ENCODE data around the gene TSPAN4.

Gene TSPAN4

DNA sequence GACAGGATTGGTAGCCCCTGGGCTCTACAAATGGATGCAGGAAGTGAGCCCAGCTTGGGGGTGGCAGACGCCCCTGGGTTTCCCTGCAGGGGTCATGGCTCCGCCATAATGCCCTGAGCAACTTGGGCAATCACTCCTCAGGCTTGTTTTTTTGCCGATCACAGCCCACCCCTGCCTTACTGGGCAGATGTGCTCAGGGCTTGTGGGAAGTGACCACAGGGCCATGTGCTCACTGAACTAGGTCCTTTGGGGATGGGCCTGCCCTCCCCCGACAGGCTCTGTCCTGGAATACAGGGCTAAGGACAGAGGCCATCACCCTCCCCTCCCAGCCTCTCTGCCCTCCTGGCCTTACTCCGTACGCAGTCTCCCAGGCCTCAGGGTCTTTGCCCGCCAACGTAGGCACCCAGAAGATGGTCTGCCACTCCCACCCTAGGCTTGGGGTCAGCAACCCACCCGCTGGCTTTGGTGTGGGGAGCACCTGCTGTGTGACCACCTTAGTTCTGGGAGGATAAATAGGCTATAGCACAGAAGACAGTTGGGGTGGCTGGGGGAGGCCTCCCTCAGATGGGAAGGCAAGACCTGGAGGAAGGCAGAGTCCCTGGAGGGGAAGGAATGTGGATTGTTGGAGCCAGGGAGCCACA, 29.1 kb upstream of the TSPAN4 start:
- ATAC-seq (replicated peaks) (no peak), DNase-seq (no peak)
- Mint-ChIP-seq H3K36me3 (peaks cover 34 to 49% of the 10 kb centered on the region in 2 donors), H3K9me3 (no peaks in the 10 kb centered on the region), H3K27me3 (no peaks in the 10 kb centered on the region), H3K4me3 (peak overlapping the region in 1 of 2 donors; percentile 3), H3K27ac (peak overlapping the region; percentile 81), H3K4me1 (peaks cover 31 to 40% of the 10 kb centered on the region in 2 donors)

DNA sequence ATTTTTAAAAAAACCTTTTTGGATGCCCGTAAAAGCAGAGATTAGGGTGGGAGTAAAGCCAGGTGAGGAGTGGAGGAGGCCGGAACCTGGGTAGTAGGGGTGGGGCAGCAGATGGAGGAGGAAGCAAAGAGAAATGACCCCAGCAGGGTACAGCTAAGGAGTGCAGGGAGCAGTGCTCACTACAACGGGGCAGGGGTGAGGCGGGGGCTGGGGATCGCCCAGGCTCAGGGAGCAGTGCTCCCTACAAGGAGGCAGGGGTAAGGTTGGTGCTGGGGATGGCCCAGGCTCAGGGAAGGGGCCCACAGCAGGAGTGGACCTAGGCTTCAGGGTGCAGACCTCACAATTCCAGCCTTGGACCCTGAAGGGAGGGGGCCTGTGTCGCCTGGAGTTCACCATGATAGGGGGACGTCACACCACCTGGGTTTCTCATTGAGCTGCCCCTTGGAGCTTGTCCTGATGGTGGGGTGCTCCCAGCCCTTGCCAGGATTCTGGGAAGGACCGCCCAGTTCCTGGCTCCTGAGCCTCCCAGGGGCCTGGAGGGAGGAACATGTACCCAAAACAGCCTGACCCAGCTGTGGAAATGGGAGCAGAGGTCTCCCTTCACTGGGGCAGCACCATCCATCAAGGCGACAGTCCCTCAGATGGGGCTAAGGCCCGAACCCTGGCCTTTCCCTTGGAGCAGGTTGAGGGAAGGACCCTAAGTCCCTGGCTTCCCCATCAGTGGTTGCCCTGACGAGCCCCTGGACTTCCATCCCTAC, 26.8 kb upstream of the TSPAN4 start:
- Mint-ChIP-seq H3K27ac (peak overlapping the region; percentile 73), H3K36me3 (peaks cover 27 to 38% of the 10 kb centered on the region in 2 donors), H3K27me3 (no peaks in the 10 kb centered on the region), H3K9me3 (no peaks in the 10 kb centered on the region), H3K4me3 (no peak overlapping the region), H3K4me1 (peaks cover 32 to 39% of the 10 kb centered on the region in 2 donors)
- DNase-seq (no peak), ATAC-seq (replicated peaks) (no peak)

DNA sequence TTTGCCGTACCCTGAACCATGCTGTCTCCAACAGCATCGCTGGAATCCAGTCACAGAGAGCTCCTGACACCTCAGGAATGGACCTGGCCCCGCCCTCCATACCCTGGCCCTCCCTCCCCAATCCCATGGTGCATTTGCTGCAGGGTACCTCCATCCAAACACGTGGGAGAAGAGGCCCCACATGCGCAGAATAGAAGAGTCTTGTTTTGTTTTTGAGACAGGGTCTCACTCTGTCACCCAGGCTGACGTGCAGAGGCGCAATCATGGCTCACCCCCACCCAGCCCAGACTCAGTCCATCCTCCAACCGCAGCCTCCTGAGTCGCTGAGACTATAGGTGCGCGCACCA, 26.2 kb upstream of the TSPAN4 start:
- no peak overlapping the region for H3K27ac Mint-ChIP-seq
- ATAC-seq (replicated peaks): no peak
- H3K27me3 Mint-ChIP-seq: no peaks in the 10 kb centered on the region
- no peak overlapping the region for H3K4me3 Mint-ChIP-seq
- no peaks in the 10 kb centered on the region for H3K9me3 Mint-ChIP-seq
- no peak for DNase-seq
- peaks cover 31 to 38% of the 10 kb centered on the region in 2 donors for H3K4me1 Mint-ChIP-seq
- H3K36me3 Mint-ChIP-seq: peaks cover 22 to 35% of the 10 kb centered on the region in 2 donors

DNA sequence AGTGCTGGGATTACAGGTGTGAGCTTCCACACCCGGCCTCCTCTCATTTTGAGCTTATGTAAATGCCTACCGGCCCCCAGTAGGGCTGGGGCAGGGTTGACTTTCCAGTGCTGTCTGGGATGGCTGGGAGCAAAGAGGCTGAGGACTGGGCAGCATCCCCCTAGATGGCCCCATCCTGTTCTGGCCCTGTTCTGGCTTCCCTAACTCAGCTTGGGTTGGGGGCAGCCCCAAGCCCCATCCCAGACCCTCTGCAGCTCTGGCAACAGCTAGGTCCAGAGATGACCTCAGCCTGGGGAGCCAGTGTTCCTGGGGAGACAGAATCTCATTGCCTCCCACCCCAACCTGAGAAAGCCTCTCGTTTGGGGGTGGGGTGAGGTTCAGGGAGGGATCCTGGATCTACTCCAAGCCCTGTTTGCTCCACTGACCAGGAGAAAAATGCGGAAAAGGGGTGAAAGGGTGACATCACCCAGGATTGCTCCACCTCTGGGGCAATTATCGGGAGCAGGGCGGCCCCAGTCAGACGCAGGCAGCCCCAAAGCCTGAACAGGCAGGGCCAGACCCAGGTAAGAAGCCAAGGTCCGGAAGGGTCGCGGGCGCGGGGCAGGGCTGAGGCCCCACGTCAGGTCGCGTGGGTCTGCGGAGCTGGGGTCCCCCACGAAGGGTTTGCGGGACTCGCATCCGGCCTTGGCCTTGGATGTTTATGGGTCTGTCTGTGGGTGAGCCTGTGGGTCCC, 24.1 kb upstream of the TSPAN4 start, which contains the start of gene PNPLA2:
Gene PNPLA2, plus strand, starts transcription at position 519 of the 733 bp plus-strand sequence. CDS start 805 bp downstream, outside the sequence.
- Mint-ChIP-seq H3K27ac (peak within 1 kb of the TSS; percentile 94), H3K4me1 (peaks cover 17 to 32% of the 10 kb centered on the region in 2 donors)
- ATAC-seq (replicated peaks): no peak

DNA sequence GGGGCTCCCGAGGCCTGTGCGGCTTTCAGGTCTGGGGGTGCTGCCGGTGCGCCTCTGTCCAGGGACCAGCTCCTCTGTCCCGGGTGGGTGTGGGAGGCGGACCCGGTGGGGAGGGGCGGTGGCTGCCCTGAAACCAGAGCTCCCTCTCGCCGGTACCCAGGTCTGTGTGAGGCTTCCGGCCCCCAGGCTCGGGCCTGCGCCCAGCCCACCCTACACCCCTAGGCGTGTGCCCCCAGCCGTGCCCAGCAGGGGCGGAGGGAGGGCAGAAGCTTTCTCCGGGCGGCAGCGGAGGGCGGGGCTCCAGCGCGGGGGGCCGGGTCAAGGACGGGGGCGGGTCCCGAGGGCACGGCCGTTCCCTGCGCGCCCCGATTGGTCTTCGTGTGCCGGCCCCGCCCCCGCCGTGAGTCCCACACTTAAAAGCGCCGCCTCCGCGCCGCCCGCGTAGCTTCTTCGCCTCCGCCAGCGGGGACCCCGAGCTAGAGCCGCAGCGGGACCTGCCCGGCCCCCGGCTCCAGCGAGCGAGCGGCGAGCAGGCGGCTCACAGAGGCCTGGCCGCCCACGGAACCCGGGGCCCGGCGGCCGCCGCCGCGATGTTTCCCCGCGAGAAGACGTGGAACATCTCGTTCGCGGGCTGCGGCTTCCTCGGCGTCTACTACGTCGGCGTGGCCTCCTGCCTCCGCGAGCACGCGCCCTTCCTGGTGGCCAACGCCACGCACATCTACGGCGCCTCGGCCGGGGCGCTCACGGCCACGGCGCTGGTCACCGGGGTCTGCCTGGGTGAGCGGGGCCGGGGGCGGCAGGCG, 23.3 kb upstream of the TSPAN4 start:
- Mint-ChIP-seq H3K4me3 (peak overlapping the region; percentile 85 to 87), H3K27me3 (no peaks in the 10 kb centered on the region), H3K27ac (peak overlapping the region; percentile 94), H3K4me1 (peaks cover 14 to 32% of the 10 kb centered on the region in 2 donors), H3K36me3 (peaks cover 11 to 13% of the 10 kb centered on the region in 2 donors), H3K9me3 (no peaks in the 10 kb centered on the region)
- ATAC-seq (replicated peaks) (peak; percentile 76 to 82), DNase-seq (peak; percentile 84)

More for the DNA sequence above, 24.1 kb upstream of the TSPAN4 start, which contains the start of gene PNPLA2:
- peak within 1 kb of the TSS; percentile 85 to 87 for H3K4me3 Mint-ChIP-seq
- peaks cover 16% of the 10 kb centered on the region in 2 donors for H3K36me3 Mint-ChIP-seq
- H3K27me3 Mint-ChIP-seq: no peaks in the 10 kb centered on the region
- DNase-seq: no peak
- H3K9me3 Mint-ChIP-seq: no peaks in the 10 kb centered on the region

DNA sequence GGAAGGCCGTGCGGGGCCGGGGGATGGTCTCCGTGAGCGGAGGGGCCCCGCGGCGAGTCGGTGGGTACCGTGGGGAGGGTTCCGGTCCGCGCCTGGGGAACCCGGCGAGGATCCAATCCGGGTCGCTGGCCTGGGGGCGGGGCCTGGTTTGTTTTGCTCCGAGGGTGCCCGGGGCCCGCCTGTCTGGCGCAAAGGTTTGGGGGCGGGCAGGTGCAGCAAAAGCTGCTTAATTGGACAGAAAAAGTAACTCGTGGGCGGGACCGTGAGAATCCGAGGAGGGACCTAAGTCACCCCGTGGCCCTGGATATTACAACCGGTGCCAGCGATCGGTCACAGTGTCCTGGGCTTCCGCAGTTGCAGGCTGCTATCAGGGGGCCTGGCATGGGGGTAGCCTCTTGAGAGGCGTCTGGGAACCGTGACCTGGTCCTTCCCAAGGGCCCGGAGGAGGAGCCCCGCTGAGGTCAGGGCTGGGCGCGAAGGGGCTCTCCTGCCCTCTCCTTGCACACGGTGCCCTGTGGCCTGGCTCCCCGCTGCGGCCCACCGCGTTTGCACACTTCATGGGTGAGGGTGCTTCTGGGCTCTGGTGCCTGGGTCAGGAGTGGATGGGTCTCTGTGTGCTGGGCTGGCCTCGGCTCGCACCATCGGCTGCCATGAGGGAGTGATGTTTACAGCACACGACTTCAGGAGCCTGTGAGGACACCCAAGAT, 22.6 kb upstream of the TSPAN4 start:
- ATAC-seq (replicated peaks) (peak; percentile 77 to 82), DNase-seq (peak; percentile 88)
- Mint-ChIP-seq H3K27ac (peak overlapping the region; percentile 94), H3K27me3 (no peaks in the 10 kb centered on the region), H3K4me1 (peaks cover 14 to 32% of the 10 kb centered on the region in 2 donors), H3K4me3 (peak overlapping the region; percentile 85 to 87), H3K9me3 (no peaks in the 10 kb centered on the region), H3K36me3 (peaks cover 16 to 18% of the 10 kb centered on the region in 2 donors)

DNA sequence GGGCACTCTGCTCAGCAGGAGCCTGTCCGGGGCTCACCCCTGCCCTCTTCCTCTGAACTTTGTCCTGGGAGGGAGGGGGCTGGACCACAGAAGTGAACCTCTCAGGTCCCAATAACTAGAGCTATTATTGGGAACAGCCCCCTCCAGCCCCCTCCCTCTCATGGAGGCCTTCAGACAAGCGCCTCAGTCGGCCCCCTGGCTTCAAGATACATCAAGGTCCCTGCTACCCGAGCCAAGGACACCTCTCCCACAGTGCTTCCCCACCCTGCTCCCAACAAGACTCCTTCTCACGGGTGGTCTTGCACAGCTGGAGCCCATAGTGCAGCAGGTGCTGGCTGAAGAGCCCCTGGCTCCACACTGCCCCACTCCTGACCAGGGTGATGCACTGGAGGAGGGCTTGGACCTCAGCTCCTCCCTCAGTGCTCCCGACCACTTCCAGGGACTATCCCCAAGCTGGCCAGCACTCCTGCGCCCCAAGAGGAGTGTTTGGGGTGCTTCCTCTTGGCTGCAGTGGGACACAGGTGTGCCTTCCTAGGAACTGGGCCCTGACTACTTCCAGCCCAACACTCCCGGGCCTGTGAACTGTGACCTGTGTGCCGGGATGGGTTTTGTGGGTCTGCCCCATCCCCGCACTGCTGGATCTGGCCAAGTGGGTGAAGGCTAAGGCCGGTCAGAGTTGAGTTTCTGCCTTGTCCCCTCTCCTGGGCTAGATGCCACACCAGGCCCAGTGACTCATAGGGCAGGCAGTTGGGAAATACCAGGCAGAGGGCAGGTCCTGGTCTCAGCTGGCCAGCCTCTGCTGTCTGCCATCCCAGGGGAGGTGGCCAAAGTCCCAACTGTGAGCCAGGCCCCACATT, 21.8 kb upstream of the TSPAN4 start:
- H3K27me3 Mint-ChIP-seq: no peaks in the 10 kb centered on the region
- no peaks in the 10 kb centered on the region for H3K9me3 Mint-ChIP-seq
- H3K36me3 Mint-ChIP-seq: peaks cover 19 to 24% of the 10 kb centered on the region in 2 donors
- peaks cover 14 to 32% of the 10 kb centered on the region in 2 donors for H3K4me1 Mint-ChIP-seq
- DNase-seq: no peak
- ATAC-seq (replicated peaks): no peak
- peak overlapping the region; percentile 85 to 87 for H3K4me3 Mint-ChIP-seq
- H3K27ac Mint-ChIP-seq: peak overlapping the region; percentile 65

DNA sequence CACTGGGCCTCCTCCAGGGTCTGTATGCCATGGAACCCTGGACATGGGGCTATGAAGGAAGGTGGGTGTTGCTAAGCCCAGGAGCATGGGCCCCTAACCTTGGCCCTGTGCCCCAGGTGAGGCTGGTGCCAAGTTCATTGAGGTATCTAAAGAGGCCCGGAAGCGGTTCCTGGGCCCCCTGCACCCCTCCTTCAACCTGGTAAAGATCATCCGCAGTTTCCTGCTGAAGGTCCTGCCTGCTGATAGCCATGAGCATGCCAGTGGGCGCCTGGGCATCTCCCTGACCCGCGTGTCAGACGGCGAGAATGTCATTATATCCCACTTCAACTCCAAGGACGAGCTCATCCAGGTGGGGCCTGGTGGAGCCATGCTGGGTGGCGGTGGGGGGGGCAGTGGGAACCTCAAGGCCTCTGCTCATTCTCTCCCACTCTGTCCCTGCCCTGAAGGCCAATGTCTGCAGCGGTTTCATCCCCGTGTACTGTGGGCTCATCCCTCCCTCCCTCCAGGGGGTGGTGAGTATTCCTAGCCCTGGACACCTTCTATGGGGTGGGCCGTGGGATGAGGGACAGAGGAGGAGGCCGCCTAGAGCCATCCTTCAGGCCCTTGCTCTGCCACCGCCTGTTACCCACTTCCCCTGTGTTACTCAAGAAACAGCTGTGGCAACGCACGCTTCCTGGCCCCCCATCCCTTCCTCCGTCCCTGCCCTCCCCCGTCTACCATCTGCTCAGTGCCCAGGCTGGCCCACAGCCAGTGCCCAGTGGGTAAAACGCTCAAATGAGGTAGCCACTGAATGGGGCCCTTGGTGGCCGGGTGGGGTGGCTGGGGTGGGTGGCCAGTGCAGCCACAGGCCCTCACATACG, 20.9 kb upstream of the TSPAN4 start:
- H3K9me3 Mint-ChIP-seq: no peaks in the 10 kb centered on the region
- H3K36me3 Mint-ChIP-seq: peaks cover 16 to 22% of the 10 kb centered on the region in 2 donors
- no peak for DNase-seq
- H3K4me3 Mint-ChIP-seq: no peak overlapping the region
- no peak overlapping the region for H3K27ac Mint-ChIP-seq
- no peak for ATAC-seq (replicated peaks)
- H3K27me3 Mint-ChIP-seq: no peaks in the 10 kb centered on the region
- H3K4me1 Mint-ChIP-seq: peaks cover 12 to 32% of the 10 kb centered on the region in 2 donors

DNA sequence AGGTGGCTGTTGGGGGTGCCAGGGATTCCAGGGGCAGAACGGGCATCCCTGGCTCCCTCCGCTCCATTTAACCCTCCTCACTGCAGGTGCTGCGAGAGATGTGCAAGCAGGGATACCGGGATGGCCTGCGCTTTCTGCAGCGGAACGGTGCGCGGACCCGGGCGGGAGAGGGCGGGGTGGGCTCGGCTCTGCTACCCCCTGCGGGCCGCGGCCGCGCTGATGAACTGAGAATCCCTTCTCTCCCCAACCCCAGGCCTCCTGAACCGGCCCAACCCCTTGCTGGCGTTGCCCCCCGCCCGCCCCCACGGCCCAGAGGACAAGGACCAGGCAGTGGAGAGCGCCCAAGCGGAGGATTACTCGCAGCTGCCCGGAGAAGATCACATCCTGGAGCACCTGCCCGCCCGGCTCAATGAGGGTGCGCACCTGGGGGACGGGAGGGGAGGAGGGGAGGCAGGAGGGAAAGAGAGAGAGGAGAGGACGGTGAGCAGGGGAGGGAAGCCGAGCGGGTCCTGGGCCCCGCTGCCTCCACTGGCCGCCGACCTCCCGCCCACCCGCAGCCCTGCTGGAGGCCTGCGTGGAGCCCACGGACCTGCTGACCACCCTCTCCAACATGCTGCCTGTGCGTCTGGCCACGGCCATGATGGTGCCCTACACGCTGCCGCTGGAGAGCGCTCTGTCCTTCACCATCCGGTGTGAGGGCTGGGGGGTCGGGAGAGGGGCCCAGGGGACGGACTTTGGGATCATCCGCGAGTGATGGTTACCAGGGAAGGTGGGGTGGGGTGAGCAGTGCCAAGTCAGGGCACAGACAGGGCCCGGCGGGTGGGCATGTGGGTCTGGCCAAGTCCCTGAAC, 19.0 kb upstream of the TSPAN4 start:
- no peak overlapping the region for H3K27ac Mint-ChIP-seq
- DNase-seq (no peak), ATAC-seq (replicated peaks) (no peak)
- peaks cover 24 to 41% of the 10 kb centered on the region in 2 donors for H3K4me1 Mint-ChIP-seq
- no peak overlapping the region for H3K4me3 Mint-ChIP-seq
- H3K27me3 Mint-ChIP-seq: peaks cover 12 to 14% of the 10 kb centered on the region in 2 donors
- H3K36me3 Mint-ChIP-seq: peaks cover 12 to 20% of the 10 kb centered on the region in 2 donors
- H3K9me3 Mint-ChIP-seq: no peaks in the 10 kb centered on the region

DNA sequence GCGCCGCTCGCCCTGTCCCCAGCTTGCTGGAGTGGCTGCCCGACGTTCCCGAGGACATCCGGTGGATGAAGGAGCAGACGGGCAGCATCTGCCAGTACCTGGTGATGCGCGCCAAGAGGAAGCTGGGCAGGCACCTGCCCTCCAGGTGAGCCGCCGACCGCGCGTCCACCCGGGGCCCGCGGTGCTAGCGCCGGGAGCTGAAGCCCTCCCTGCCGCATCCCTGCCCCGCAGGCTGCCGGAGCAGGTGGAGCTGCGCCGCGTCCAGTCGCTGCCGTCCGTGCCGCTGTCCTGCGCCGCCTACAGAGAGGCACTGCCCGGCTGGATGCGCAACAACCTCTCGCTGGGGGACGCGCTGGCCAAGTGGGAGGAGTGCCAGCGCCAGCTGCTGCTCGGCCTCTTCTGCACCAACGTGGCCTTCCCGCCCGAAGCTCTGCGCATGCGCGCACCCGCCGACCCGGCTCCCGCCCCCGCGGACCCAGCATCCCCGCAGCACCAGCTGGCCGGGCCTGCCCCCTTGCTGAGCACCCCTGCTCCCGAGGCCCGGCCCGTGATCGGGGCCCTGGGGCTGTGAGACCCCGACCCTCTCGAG, 18.3 kb upstream of the TSPAN4 start:
- Mint-ChIP-seq H3K27me3 (peaks cover 19 to 21% of the 10 kb centered on the region in 2 donors), H3K9me3 (no peaks in the 10 kb centered on the region), H3K36me3 (peaks cover 12 to 20% of the 10 kb centered on the region in 2 donors), H3K27ac (no peak overlapping the region), H3K4me1 (peaks cover 31 to 47% of the 10 kb centered on the region in 2 donors), H3K4me3 (no peak overlapping the region)
- no peak for DNase-seq
- ATAC-seq (replicated peaks): no peak

DNA sequence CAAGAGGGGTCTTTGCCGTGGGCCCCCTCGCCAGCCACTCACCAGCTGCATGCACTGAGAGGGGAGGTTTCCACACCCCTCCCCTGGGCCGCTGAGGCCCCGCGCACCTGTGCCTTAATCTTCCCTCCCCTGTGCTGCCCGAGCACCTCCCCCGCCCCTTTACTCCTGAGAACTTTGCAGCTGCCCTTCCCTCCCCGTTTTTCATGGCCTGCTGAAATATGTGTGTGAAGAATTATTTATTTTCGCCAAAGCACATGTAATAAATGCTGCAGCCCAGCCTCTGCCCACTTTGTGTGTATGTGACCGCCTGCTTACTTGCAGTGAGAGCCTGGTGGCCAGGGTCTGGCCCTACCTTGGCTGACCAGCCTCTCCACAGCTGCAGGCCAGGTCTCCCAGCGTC, 17.7 kb upstream of the TSPAN4 start:
- Mint-ChIP-seq H3K4me1 (peaks cover 33 to 50% of the 10 kb centered on the region in 2 donors), H3K27me3 (peaks cover 24 to 27% of the 10 kb centered on the region in 2 donors), H3K27ac (no peak overlapping the region), H3K4me3 (no peak overlapping the region), H3K9me3 (no peaks in the 10 kb centered on the region), H3K36me3 (peaks cover 12 to 20% of the 10 kb centered on the region in 2 donors)
- ATAC-seq (replicated peaks): no peak
- no peak for DNase-seq
